ENCODE results near the gene ACP7.

ACP7 gene

DNA sequence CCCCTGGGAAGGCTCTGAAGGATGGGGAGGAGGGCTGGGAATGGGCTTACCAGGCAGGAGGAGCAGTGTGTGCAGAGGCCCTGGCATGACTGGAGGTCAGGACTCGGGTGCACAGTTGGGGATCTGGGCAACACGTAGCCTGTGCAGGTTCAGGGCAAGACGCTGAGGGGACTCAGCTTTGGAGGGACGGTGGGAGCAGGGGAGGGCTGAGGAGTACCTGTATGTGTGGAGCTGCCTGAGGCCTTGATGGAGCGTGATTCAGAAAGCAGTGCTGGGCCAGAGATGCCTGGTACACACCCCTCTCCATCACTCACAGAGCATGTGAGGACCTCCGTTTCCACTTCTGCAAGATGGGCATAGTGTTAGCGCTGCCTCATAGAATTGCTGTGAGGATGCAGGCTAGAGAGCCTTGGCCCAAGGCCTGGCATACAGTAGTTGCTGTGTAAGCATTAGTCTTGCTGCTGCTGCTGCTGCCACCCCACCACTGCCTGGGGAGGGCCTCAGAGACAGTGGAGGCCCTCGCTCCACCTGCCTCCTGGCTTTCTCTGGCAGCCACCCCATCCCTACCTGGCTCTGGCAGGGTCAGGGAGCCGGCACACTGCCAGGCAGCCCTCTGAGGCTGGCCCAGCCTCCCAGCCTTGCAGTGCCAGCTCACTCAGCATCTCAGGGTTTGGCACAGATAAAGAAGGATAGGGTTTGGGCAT is 43.8 kb downstream of the ACP7 start:
- no peak overlapping the region for H3K4me3 ChIP-seq (ENCODE audit: low read depth, low read length)
- peak overlapping the region; percentile 12 for H3K9ac ChIP-seq (ENCODE audit: low read depth, low read length)
- peaks cover 5% of the 10 kb centered on the region for H3K4me1 ChIP-seq (ENCODE audit: control insufficient read depth, insufficient read depth, low read length)
- no peaks in the 10 kb centered on the region for H3K36me3 ChIP-seq (ENCODE audit: control insufficient read depth, insufficient read depth, low read length)
- H3K27me3 ChIP-seq (ENCODE audit: control insufficient read depth, insufficient read depth, low read length), result no peaks in the 10 kb centered on the region
- H3K9me3 ChIP-seq (ENCODE audit: control insufficient read depth, insufficient read depth, low read length), result no peaks in the 10 kb centered on the region

DNA sequence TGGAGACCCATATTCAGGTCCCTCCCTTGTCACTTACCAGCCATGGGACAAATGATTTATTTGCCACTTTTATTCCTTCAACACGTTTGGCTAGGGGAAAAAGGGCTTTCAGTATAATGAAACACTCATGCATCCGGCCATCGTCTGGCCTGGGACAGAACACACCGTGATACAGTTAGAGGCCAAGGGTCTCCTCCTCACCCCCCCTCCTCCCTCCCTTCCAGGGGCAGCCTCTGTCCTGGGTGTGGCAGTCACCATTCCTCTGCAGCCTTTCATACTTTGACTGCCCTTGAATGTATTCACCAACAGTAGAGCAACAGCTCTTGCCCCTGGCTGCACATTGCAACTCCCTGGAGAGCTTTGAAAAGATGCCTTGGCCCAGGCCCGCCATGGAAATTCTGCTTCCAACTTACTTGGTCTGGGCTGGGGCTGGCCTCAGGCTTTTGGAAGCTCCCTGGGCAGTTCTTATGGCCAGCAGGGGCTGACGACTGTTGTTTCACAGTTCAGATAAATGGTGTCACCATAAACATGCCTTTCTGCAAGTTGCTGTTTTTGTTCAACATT is 44.4 kb downstream of the ACP7 start:
- H3K4me1 ChIP-seq (ENCODE audit: control insufficient read depth, insufficient read depth, low read length), result peaks cover 5% of the 10 kb centered on the region
- H3K9ac ChIP-seq (ENCODE audit: low read depth, low read length), result no peak overlapping the region
- H3K36me3 ChIP-seq (ENCODE audit: control insufficient read depth, insufficient read depth, low read length), result no peaks in the 10 kb centered on the region
- H3K27me3 ChIP-seq (ENCODE audit: control insufficient read depth, insufficient read depth, low read length), result no peaks in the 10 kb centered on the region
- no peak overlapping the region for H3K4me3 ChIP-seq (ENCODE audit: low read depth, low read length)
- H3K9me3 ChIP-seq (ENCODE audit: control insufficient read depth, insufficient read depth, low read length), result no peaks in the 10 kb centered on the region

DNA sequence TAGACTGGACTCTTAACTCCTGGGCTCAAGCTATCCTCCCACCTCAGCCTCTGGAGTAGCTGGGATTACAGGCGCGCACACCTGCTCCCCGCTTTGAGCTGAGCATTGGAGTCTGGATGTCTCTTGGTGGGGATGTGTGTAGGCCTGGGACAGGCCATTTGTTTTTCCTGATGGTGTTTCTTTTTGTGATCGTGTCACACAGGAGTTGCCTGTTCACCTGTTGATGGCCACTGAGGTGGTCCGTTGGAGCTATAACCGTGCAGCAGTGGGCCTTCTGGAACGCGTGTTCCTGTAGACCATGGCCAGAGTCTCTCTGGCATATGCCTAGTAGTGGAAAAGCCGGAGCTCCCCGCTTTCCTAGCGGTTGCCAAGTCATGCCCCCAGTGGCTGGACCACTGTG is 44.9 kb downstream of the ACP7 start:
- H3K9me3 ChIP-seq (ENCODE audit: control insufficient read depth, insufficient read depth, low read length), result no peaks in the 10 kb centered on the region
- no peaks in the 10 kb centered on the region for H3K27me3 ChIP-seq (ENCODE audit: control insufficient read depth, insufficient read depth, low read length)
- H3K36me3 ChIP-seq (ENCODE audit: control insufficient read depth, insufficient read depth, low read length), result no peaks in the 10 kb centered on the region
- H3K9ac ChIP-seq (ENCODE audit: low read depth, low read length), result no peak overlapping the region
- H3K4me1 ChIP-seq (ENCODE audit: control insufficient read depth, insufficient read depth, low read length), result peaks cover 6% of the 10 kb centered on the region
- H3K4me3 ChIP-seq (ENCODE audit: low read depth, low read length), result no peak overlapping the region

DNA sequence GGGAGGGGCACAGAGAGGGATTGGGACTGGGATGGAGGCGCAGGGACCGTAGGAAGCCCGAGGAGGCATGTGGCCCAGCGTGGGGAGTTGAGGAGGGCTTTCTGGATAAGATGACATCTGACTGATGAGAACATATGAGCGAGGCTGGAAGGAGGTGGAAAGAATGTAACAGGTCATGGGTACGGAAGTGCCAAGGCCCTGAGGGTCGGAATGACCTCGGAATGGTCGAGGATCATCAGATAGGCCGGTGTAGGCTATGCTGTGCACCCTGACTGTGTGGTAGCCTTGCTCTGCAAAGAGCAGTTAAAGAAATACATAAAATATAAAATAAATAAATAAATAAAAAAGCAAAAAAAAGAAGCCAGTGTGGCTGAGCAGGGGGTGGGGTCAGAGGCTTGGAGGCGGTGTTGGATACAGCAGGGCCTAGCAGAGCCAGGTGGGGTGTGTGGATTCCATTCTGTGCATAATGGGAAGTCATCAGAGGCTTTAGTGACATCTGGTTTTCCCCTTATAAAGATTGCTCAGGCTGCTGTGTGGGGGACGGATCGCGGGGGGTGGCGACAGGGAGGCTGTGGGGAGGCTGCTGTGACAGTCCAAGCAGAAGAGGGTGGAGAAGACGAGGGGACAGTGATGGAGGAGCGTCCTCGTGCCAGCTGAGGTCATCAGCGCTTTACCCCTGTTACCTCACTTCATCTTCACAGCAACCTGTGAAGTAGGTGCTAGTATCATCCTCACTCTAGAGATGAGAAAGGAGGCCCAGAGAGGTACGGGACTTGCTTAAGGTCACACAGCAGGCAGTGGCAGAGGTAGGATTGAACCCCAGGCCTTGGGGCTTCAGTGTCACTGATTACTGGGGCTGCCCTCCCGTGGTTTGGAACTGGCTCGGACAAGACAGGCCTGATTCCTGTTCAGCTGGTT is 46.4 kb downstream of the ACP7 start:
- H3K9me3 ChIP-seq (ENCODE audit: control insufficient read depth, insufficient read depth, low read length), result no peaks in the 10 kb centered on the region
- H3K27me3 ChIP-seq (ENCODE audit: control insufficient read depth, insufficient read depth, low read length), result no peaks in the 10 kb centered on the region
- H3K9ac ChIP-seq (ENCODE audit: low read depth, low read length), result peak overlapping the region; percentile 47
- H3K4me3 ChIP-seq (ENCODE audit: low read depth, low read length), result no peak overlapping the region
- no peaks in the 10 kb centered on the region for H3K36me3 ChIP-seq (ENCODE audit: control insufficient read depth, insufficient read depth, low read length)
- H3K4me1 ChIP-seq (ENCODE audit: control insufficient read depth, insufficient read depth, low read length), result peaks cover 6% of the 10 kb centered on the region

DNA sequence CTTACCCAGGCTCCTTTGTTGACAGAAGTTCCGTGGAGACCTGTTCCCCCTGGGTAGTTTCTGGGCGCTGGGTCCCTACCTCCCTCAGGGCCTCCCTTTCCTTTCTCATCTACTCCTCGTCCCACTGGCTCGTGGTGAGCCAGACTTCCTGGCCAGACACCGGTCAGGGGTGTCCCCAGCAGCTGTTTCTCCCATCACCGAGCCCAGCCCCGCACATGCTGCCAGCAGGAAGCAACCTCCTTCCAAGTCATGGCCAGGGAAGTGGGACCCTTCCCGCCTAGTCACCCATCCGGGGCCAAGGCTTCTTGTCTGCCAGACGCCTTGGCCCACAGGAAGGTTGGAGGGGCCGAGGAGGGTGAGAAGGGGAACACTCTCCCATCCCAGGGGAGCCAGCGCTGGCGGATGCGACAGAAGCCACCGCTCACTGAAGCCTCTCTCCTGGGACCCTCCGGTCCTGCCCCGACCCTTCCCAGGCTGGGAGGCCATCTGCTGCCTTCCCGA is 47.1 kb downstream of the ACP7 start:
- H3K9me3 ChIP-seq (ENCODE audit: control insufficient read depth, insufficient read depth, low read length), result no peaks in the 10 kb centered on the region
- peak overlapping the region; percentile 47 for H3K9ac ChIP-seq (ENCODE audit: low read depth, low read length)

DNA sequence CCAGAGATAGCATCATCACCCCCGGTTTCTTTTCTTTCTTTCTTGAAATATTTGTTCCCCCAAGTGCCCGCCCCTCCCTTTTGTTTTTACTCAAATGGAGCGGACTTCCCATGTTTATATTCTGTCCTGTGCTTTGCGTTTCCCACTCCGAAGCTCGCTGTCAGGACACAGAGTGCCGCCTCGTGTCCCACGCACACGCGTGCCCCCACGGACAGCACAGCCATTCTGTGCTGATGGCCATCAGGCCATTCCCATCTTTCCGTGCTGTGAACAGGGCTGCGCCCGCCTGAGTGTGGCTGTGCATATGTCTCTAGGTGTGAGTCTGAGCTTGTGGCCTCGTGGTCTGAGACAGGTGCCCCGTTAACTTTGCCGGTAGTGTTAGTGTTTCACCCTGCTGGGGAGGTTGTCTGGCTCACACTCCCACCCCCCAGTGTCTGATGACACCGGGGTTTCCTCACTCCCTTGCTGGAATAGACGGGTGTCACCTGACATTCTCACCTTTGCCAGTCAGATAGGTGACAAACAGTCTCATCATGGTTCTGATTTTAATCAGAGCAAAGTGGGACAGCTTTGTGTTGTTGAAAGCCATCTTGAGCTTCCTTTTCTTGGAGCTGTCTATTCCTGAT is 48.3 kb downstream of the ACP7 start:
- H3K27me3 ChIP-seq (ENCODE audit: control insufficient read depth, insufficient read depth, low read length), result no peaks in the 10 kb centered on the region
- no peak overlapping the region for H3K9ac ChIP-seq (ENCODE audit: low read depth, low read length)
- no peak overlapping the region for H3K4me3 ChIP-seq (ENCODE audit: low read depth, low read length)
- H3K4me1 ChIP-seq (ENCODE audit: control insufficient read depth, insufficient read depth, low read length), result peaks cover 12% of the 10 kb centered on the region
- H3K36me3 ChIP-seq (ENCODE audit: control insufficient read depth, insufficient read depth, low read length), result no peaks in the 10 kb centered on the region
- H3K9me3 ChIP-seq (ENCODE audit: control insufficient read depth, insufficient read depth, low read length), result no peaks in the 10 kb centered on the region

More for the DNA sequence above, 47.1 kb downstream of the ACP7 start:
- Histone ChIP-seq H3K4me3 (ENCODE audit: low read depth, low read length) (no peak overlapping the region), H3K4me1 (ENCODE audit: control insufficient read depth, insufficient read depth, low read length) (peaks cover 10% of the 10 kb centered on the region), H3K27me3 (ENCODE audit: control insufficient read depth, insufficient read depth, low read length) (no peaks in the 10 kb centered on the region), H3K36me3 (ENCODE audit: control insufficient read depth, insufficient read depth, low read length) (no peaks in the 10 kb centered on the region)

DNA sequence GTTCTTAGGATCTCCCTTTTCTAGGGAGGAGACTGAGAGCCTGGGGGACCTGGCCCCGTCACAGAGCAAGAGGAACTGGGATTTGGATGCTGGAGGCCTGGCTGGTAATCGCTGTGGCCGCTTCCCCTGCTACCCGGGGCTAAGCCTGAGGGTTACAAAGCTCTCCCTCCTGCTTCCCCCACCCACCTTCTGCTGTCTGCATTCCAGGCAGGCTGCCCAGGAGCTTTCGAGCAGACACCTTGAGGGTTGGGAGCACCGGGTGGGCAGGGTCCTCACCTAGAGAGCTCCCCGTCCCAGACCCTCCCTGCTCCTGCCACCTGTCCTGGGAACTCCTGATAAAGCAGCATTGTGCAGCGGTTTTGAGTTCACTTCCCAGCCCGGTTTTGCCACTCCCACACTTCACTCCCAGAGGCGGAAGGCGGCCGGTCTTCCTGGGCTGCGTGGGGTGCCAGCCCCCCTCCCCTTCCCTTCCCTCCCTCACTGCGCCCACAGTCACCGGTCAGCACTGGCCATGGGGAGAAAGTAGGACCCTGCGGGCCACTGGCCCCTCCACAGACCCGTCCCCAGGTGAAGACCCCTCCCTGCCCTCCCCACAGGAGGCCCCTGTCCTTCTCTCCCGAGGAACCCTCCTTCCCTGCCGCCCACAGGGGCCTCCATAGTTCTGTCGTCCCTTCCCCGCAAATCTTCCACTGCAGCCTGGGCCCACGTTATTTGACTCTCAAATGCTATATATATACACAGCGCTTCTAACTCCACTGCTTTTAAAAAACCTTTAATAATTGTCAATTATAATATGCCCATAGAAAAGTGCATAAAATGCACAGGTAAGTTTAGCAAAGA is 49.5 kb downstream of the ACP7 start:
- Histone ChIP-seq H3K9me3 (ENCODE audit: control insufficient read depth, insufficient read depth, low read length) (no peaks in the 10 kb centered on the region), H3K4me3 (ENCODE audit: low read depth, low read length) (no peak overlapping the region), H3K4me1 (ENCODE audit: control insufficient read depth, insufficient read depth, low read length) (peaks cover 15% of the 10 kb centered on the region), H3K36me3 (ENCODE audit: control insufficient read depth, insufficient read depth, low read length) (no peaks in the 10 kb centered on the region), H3K27me3 (ENCODE audit: control insufficient read depth, insufficient read depth, low read length) (no peaks in the 10 kb centered on the region), H3K9ac (ENCODE audit: low read depth, low read length) (no peak overlapping the region)

DNA sequence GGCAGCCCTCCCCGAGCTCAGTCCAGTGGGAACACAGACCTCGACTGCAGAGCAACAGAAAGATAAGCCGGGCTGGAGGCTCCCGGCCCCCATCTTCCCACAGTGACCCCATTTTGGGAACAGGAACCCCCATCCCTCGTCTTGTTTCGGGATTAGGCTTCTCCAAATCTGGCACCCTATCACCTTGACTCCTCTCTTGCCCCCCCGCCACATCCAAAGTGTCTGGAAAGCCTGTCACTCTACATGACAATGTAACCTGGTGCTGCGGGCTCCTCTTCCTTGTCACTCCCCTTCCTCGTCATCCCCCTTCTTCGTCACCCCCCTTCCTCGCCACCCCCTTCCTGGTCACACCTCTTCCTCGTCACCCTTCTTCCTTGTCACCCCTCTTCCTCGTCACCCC is 51.5 kb downstream of the ACP7 start:
- Histone ChIP-seq H3K4me1 (ENCODE audit: control insufficient read depth, insufficient read depth, low read length) (peaks cover 35% of the 10 kb centered on the region), H3K9ac (ENCODE audit: low read depth, low read length) (no peak overlapping the region), H3K36me3 (ENCODE audit: control insufficient read depth, insufficient read depth, low read length) (peaks cover 4% of the 10 kb centered on the region), H3K9me3 (ENCODE audit: control insufficient read depth, insufficient read depth, low read length) (no peaks in the 10 kb centered on the region), H3K4me3 (ENCODE audit: low read depth, low read length) (no peak overlapping the region), H3K27me3 (ENCODE audit: control insufficient read depth, insufficient read depth, low read length) (no peaks in the 10 kb centered on the region)

DNA sequence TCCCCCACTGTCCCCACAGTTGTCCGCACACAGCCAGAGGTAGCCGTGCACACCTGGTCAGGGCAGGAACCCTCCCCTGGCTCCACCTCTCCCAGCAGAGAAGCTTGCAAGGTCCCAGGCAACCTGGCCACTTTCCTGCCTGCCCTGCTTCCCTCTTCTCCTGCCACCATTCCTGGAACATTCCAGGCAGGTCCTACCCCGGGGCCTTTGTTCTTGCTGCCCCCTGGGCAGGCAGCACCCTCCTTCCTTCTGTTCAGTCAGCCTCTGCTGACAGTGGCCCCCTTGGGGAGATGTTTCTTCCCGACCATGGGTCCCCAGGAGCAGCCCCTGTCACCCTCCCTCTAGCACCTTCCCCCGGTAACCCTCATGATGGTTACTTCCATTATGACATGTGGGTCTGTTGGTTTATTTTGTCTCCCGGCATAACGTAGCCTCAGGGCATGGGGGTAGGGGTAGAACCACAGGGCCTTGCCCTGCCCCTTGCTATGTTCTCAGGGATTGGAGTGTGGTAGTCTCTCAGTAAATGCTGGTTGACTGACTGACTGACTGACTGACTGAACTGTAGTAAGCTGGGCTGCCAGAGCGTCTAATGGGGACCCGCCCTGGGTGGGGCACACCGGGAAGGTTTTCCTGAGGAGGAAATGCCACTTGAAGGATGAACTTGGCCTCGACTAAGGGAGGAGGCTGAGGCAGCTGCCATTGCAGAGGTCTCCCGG is 52.2 kb downstream of the ACP7 start:
- Histone ChIP-seq H3K4me1 (ENCODE audit: control insufficient read depth, insufficient read depth, low read length) (peaks cover 39% of the 10 kb centered on the region), H3K9ac (ENCODE audit: low read depth, low read length) (no peak overlapping the region)

DNA sequence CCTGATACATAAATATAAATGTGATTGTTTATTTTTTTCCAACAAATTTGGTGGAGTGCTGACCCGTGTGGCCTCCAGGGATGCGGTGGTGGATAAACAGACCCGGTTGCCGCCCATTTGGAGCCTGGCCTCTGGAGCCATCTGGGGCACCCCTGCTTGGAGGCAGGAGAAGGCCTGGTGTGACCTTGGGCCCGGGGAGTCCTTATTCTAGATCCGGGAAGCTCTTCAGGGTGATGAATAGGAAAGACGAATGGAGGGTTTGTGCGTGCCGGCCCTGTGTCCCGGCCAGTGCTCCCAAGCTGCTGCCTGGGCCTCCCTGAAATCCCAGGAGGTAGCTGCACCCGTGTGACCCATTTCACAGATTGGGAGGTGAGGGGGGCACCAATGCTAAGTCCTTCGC is 53.0 kb downstream of the ACP7 start:
- Histone ChIP-seq H3K4me3 (ENCODE audit: low read depth, low read length) (no peak overlapping the region), H3K4me1 (ENCODE audit: control insufficient read depth, insufficient read depth, low read length) (peaks cover 39% of the 10 kb centered on the region), H3K9me3 (ENCODE audit: control insufficient read depth, insufficient read depth, low read length) (no peaks in the 10 kb centered on the region), H3K36me3 (ENCODE audit: control insufficient read depth, insufficient read depth, low read length) (peaks cover 4% of the 10 kb centered on the region), H3K27me3 (ENCODE audit: control insufficient read depth, insufficient read depth, low read length) (no peaks in the 10 kb centered on the region), H3K9ac (ENCODE audit: low read depth, low read length) (no peak overlapping the region)

More for the DNA sequence above, 52.2 kb downstream of the ACP7 start:
- no peak overlapping the region for H3K4me3 ChIP-seq (ENCODE audit: low read depth, low read length)
- H3K27me3 ChIP-seq (ENCODE audit: control insufficient read depth, insufficient read depth, low read length), result no peaks in the 10 kb centered on the region
- H3K36me3 ChIP-seq (ENCODE audit: control insufficient read depth, insufficient read depth, low read length), result peaks cover 4% of the 10 kb centered on the region
- H3K9me3 ChIP-seq (ENCODE audit: control insufficient read depth, insufficient read depth, low read length), result no peaks in the 10 kb centered on the region

Data from iPS-15b (cell line).